Panc1 (cell line): ENCODE measurements around the gene CDV3. TPM values are rescaled to one million over a fixed set of nuclear protein-coding genes. Genes with fewer than 3 reads are reported as not detected.

Experiments used
- ATAC-seq: fragments of 200-7000 bp; cut with Tn5 transposase; 2 replicates; pipeline ENCODE4 v1.9.1; 2020; ENCODE audit warnings: mild to moderate bottlenecking, moderate library complexity
- BruUV-seq: library from RNA; stranded (reverse); fragments of 400-500 nt; replicated peaks from 2 replicates; lab custom pipeline; 2021; lab: Mats Ljungman, UMichigan
- CTCF ChIA-PET: fragments of 300-600 bp; sonication (Branson Sonifier 250); formaldehyde crosslinking; loops from one replicate; lab custom pipeline; 2022; ENCODE audit warnings: antibody characterized with exemption; lab: Charles Lee
- POLR2A ChIA-PET: fragments of 300-600 bp; sonication (Branson Sonifier 250); formaldehyde crosslinking; loops from one replicate; lab custom pipeline; 2022; ENCODE audit warnings: antibody characterized with exemption; lab: Charles Lee
- DNase-seq: peaks from one replicate; pipeline ENCODE4 v3.0.0-alpha.2; 2010; ENCODE audit warnings: low read depth, low spot score
- H3K27ac ChIP-seq: 2 replicates; pipeline ENCODE4 v1.5.1; 2011; ENCODE audit warnings: mild to moderate bottlenecking, low read length, inconsistent platforms
- H3K27me3 ChIP-seq: fragments of 200-500 bp; sonication (Bioruptor generic); 2 replicates; pipeline ENCODE4 v1.6.0; 2014; ENCODE audit warnings: low read length, inconsistent platforms; ENCODE audit not compliant: control insufficient read depth, insufficient read depth
- H3K36me3 ChIP-seq: fragments of 200-500 bp; sonication (Bioruptor generic); 2 replicates; pipeline ENCODE4 v1.5.1; 2014; ENCODE audit warnings: inconsistent platforms, mild to moderate bottlenecking, low read length, moderate library complexity; ENCODE audit not compliant: control insufficient read depth, insufficient read depth
- H3K4me1 ChIP-seq: 2 replicates; pipeline ENCODE4 v1.5.1; 2011; ENCODE audit warnings: inconsistent platforms, mild to moderate bottlenecking, low read length, moderate library complexity; ENCODE audit not compliant: control insufficient read depth, insufficient read depth
- H3K4me3 ChIP-seq, 2 experiments: 2 replicates each; pipeline ENCODE4 v1.5.1; 2011 to 2012; ENCODE audit warnings: low read depth in 2 of 2, low read length in 2 of 2, mild to moderate bottlenecking in 2 of 2, inconsistent platforms in 1 of 2, moderate library complexity in 1 of 2
- H3K9me3 ChIP-seq: fragments of 200-500 bp; sonication (Bioruptor generic); 2 replicates; pipeline ENCODE4 v1.5.1; 2014; ENCODE audit warnings: low read depth, mild to moderate bottlenecking, inconsistent platforms, low read length, moderate library complexity; ENCODE audit not compliant: control insufficient read depth, insufficient read depth
- CTCF ChIP-seq: fragments of 450-650 bp; IDR thresholded peaks from 2 replicates; pipeline ENCODE4 v1.5.1; 2017; ENCODE audit warnings: mild to moderate bottlenecking
- POLR2AphosphoS5 ChIP-seq: IDR thresholded peaks from 2 replicates; pipeline ENCODE4 v1.6.1; 2012; ENCODE audit warnings: mild to moderate bottlenecking, low read depth, low read length, moderate library complexity
- REST ChIP-seq, 2 experiments: IDR thresholded peaks; 2 replicates each; pipeline ENCODE4 v1.6.1; 2011 to 2012; ENCODE audit warnings: low read depth in 2 of 2, control low read depth in 1 of 2, low read length in 1 of 2, mild to moderate bottlenecking in 1 of 2, moderate library complexity in 1 of 2; ENCODE audit not compliant: insufficient read depth in 1 of 2
- SIN3A ChIP-seq: IDR thresholded peaks from 2 replicates; pipeline ENCODE4 v1.6.1; 2012; ENCODE audit warnings: low read depth, mild to moderate bottlenecking, low read length, moderate library complexity, borderline replicate concordance; ENCODE audit not compliant: insufficient read depth
- TCF7L2 ChIP-seq: IDR thresholded peaks from 2 replicates; pipeline ENCODE4 v1.6.1; 2011; ENCODE audit warnings: mild to moderate bottlenecking, low read depth, low read length, inconsistent platforms
- in situ Hi-C: cut with HindIII; loops from 2 replicates; pipeline ENCODE4 v1.10.0; 2016; ENCODE audit warnings: low sequenced_read_pairs, low pct_unique_long_range_greater_than_20kb
- intact Hi-C: fragments of 100-400 bp; cut with micrococcal nuclease; formaldehyde crosslinking; loops from one replicate; pipeline ENCODE4 v1.10.0; 2022; ENCODE audit not compliant: unreplicated experiment
- total RNA-seq: library from RNA; stranded (reverse); gene quantifications from one replicate; pipeline ENCODE4 v1.2.1, GENCODE V29; 2021; ENCODE audit not compliant: unreplicated experiment

The CDV3 gene
- total RNA-seq, 1 experiment from 2014 or later = 506 TPM

- intact Hi-C loops = loop anchor here (10.0 kb wide), 1 partner anchor 868 kb away; the partner anchor contains the start of gene NPHP3
- CTCF ChIA-PET = no interaction called here
- Histone ChIP-seq H3K27ac (no peak overlapping the region), H3K9me3 (no peaks in the 10 kb centered on the region), H3K4me3 (no peak overlapping the region), H3K4me1 (peaks cover 36% of the 10 kb centered on the region), H3K27me3 (no peaks in the 10 kb centered on the region), H3K36me3 (peaks cover 10% of the 10 kb centered on the region)
- POLR2A ChIA-PET = no interaction called here
- BruUV-seq = no TSS peak
- no peak for TF ChIP-seq POLR2AphosphoS5
- TF ChIP-seq TCF7L2 = no peak
- no peak for TF ChIP-seq SIN3A
- TF ChIP-seq CTCF = no peak
- TF ChIP-seq REST (IDR thresholded peaks at IDR 0.05; ENCODE audit: insufficient read depth in 1 of 2, low read depth in 2 of 2, low read length in 1 of 2) = no peak
- in situ Hi-C loops = no loop called here
- DNase-seq (no peak), ATAC-seq (no peak)
Measured at GRCh38 chr3:133592843-133593242, 19.4 kb downstream of the CDV3 start.

- BruUV-seq = no TSS peak
- no peaks in the 10 kb centered on the region for H3K9me3 ChIP-seq
- intact Hi-C loops = loop anchor here (10.0 kb wide), 1 partner anchor 868 kb away; the partner anchor contains the start of gene NPHP3
- in situ Hi-C loops = no loop called here
- ChIA-PET POLR2A (interaction anchor here (0.6 kb wide), 1 partner anchor 13 kb away, joined by 23 read pairs; no protein-coding TSS in a partner anchor), CTCF (no interaction called here)
- no peak overlapping the region for H3K4me3 ChIP-seq
- H3K27me3 ChIP-seq = no peaks in the 10 kb centered on the region
- DNase-seq = no peak
- H3K27ac ChIP-seq = 0 out of 2 replicates have a peak overlapping the region, but pooled peaks have one; percentile 8
- ATAC-seq = no peak
- peaks cover 6% of the 10 kb centered on the region for H3K36me3 ChIP-seq
- TF ChIP-seq POLR2AphosphoS5 (no peak), CTCF (no peak), SIN3A (no peak), TCF7L2 (no peak), REST (IDR thresholded peaks at IDR 0.05; ENCODE audit: insufficient read depth in 1 of 2, low read depth in 2 of 2, low read length in 1 of 2) (no peak)
- H3K4me1 ChIP-seq = peaks cover 34% of the 10 kb centered on the region
Measured at GRCh38 chr3:133593243-133593642, 19.8 kb downstream of the CDV3 start.
